GM19043 (cell line): ENCODE data around the gene CREM.

ENCODE experiments used
- ATAC-seq: cut with Tn5 transposase; IDR thresholded peaks from one replicate; pipeline ENCODE4 v1.9.1; 2021; ENCODE audit warnings: low read depth; ENCODE audit not compliant: unreplicated experiment

CREM gene

DNA sequence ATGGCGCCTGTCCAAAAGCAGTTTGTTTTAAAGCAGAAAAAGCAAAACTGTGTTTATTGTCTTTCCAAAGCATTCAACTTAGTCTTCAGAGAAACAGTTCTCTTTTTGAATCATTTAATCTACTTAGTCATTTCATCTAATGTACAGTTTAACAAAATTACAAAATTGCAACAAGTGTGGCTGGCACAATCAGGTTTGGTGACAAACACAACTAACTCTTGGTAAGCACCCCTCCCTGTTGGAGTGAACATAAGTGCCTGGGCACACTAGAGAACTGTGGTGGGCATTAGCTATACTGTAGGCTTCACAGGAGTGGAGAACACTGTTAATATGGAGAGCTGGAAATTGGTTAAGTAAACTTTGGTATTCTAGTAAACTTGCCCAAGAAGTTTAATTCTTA lies 6.9 kb downstream of the CREM start:
- ATAC-seq: no peak

DNA sequence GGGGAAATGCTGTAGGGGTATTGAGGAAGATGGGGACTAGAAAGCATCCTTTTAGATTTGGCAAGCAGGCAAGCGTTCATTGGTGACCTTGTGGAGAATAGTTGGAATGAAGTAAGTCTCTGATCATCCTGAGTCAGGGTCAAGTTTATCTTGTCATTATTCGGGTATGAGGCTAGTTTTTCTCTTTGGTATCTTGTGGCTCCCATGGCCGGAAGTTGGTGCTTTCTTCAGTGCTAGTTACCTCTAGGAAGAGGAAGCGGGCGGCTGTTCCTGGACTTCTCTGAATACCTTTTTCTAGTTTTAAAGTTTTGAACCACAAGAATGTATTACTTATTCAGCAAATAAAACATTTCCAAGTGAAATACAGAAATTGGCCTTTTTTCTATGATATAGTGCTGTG lies 9.2 kb downstream of the CREM start:
- no peak for ATAC-seq

DNA sequence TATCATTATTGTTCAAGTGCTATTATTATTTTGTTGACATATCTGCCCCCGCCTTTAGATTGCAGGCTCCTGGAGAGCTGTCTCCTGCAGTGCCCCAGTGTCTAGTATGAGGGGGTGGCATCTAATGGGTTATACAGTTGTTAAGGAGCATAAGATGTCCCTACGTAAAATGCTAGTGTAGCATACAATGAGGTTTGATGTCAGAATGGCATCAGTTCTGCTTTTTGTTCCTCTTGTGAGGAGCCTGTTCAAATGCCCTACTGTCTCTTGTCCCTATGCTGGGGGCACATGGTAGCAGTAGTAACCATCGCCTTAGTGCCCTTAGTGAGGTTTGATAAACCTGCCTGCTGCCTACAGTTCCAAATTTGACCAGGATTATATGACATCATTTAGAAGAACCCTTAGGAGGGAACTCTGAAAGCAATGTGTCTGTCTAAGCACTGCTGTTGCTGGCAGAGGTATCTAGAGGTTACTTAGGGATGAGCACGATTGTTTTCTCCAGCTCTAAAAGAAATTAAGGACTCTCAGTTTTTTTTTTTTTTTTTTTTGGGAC lies 9.7 kb downstream of the CREM start:
- peak; percentile 52 for ATAC-seq

DNA sequence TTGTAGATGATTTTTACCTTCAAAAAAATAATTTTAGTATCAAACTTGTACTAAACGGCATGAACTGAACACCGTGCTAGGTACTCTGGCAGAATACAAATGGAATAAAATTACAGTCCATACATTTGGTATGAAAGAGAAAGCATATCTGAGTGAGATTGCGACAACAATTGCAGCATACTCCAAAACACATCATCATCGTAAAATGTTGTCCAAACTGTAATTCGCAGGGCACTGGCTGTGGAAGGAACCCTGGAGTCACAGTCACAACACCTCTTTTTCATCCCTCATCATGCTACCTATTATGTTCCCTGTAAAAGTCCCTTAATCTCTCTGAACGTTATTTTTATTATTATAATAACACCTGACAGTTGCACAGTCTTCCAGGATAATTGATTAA lies 13.5 kb downstream of the CREM start:
- no peak for ATAC-seq

DNA sequence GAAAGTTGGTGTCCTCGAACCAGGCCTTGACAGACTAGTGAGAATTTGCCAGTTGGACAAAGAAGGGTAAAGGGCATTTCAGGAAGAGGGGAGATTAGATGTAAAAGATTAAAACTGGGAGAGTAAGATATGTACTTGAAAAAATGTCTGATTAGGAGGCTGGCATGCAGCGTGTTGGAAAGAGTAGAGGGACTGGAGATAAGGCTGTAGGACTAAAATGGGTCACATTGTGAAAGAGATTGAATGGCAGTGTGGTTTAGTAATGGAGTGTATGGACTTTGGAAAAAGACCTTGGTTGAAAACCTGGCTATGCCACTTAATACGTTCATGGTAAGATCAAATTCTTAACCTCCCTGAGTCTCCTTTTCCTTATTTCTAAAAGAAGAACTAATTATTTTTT lies 14.1 kb downstream of the CREM start:
- no peak for ATAC-seq

DNA sequence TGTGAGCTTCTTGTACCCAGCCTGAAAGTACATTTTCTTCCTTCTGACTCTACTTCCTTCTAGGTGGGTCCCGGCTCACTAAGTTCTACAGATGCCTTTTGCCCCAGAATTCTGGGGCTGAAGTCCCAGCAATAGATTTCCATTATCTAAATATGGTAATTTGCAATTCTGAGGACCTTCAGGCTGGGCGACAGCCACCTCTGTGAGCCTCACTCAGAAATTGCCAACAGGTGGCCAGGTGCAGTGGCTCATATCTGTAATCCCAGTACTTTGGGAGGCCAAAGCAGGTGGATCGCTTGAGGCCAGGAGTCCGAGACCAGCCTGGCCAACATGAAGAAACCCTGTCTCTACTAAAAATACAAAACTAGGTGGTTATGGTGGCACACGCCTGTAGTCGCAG lies 23.7 kb downstream of the CREM start:
- no peak for ATAC-seq

DNA sequence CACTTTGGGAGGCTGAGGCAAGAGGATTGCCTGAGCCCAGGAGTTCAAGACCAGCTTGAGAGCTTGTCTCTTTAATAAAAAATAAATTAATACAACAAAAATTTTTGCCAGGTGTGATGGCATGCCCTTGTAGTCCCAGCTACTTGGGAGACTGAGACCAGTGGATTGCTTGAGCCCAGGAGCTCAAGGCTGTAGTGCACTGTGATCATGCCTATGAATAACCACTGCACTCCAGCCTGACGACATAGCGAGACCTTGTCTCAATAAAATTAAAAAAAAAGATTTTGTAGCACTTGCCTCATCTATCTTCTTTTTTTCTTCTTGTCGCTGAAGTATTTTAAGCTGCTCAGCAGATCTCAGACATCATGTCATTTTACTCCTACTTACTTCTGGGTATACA lies 26.3 kb downstream of the CREM start:
- ATAC-seq: no peak

DNA sequence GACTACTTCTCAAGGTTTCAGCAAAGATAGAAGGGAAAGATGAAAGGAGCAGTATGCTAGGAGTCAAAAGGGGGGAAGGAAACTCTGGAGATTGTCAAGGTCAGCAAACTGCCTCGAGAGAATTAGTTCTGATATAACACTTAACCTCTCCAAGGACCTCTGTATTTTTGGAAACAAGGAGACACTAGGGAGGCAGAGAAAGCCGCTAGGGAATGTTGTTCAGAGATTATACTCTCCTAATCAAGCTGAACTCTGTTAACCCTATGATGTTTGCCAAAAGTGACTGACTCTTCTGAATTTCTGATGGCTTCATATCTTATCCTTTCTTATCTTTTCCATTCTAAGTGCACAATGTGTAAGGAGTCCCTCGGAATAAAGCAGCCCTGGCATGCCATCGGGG lies 27.1 kb downstream of the CREM start:
- ATAC-seq: no peak

DNA sequence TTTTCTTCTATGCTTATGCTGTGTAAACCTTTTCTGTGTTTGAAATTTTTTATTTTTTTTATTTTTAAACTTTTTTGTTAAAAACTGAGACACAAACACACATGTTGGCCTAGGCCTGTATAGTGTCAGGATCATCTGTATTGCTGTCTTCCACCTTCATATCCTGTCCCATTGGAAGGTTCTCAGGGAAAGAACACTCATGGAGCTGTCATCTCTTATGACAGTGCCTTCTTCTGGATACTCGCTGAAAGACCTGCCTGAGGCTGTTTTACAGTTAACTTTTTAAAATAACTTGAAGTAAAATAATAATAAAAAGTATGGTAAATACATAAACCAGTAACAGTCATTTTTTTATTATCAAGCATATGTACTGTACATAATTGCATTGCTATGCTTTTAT lies 34.1 kb downstream of the CREM start:
- no peak for ATAC-seq

DNA sequence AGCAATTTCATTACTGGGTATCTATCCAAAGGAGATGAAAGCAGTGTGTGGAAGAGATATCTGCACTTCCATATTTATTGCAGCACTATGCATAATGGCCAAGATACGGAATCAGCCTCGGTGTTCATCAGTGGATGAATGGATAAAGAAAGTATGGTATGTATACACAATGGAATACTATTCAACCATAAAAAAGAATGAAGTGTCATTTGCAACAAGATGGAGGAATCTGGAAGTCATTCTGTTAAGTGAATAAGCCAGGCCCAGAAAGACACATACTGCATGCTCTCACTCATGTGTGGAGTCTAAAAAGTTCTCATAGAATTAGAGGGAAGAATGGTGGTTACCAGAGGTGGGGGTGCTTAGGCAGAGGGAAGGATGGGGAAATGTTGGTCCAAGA lies 35.3 kb downstream of the CREM start:
- no peak for ATAC-seq

DNA sequence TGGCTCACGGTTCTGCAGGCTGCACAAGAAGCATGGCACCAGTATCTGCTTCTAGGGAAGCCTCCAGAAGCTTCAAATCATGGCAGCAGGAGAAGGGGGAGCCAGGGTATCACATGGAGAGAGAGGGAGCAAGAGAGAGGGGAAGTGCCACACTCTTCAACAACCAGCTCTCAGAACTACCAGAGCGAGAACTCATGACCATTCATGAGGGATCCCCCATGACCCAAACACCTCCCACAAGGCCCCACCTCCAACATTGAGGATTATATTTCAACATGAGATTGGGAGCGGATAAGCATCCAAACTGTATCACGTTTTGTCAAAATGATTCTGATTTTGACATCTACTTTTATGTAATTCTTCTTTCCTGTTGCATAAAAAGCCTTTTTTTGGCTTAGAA lies 38.5 kb downstream of the CREM start:
- no peak for ATAC-seq

DNA sequence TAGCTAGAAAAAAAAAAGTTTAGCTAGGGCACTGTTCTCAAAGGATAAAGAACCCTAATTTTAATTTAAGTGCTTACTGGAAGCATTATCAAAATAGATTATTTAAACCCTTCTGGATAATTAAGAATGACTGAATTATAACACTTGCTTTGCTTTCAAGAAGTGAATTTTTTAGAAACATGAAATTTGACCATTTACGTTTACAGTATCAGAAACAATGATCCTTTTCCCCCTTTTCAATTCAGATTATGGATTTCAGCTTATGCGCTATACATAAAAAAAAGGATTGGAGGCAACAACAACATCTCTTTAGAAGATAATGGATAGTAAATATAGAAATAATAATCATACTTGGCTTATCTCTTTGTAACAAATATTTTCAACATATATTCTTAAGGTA lies 39.2 kb downstream of the CREM start:
- no peak for ATAC-seq

DNA sequence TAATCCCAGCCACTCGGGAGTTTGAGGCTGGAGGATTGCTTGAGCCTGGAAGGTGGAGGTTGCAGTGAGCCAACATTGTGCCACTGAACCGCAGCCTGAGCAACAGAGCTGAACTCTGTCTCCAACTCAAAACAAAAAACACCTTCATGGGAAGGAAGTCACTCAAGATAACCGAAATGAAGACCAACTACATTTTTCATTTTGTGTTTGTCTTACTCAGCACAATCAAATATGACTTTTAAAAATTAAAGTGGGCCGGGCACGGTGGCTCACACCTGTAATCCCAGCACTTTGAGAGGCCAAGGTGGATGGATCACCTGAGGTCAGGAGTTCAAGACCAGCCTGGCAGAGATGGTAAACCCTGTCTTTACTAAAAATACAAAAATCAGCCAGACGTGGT lies 40.0 kb downstream of the CREM start:
- no peak for ATAC-seq

DNA sequence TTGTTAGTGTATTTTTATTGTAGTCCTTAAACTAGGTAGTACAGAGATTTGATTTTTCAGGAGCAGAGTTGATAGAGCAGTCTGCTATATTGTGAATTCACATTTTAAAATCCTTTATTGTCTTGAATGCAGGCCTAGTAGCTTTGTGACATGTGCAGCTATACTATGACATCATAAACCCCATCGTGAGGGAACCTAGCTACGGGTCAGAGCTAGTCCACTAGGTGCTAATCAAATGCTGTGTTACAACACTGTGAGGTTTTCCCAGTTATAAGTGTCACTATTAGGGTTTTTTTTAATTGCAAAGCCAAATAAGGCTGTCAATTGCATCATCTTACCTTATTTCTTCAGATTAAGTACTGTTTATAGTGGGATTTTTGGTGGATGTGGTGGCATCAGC lies 40.7 kb downstream of the CREM start:
- no peak for ATAC-seq

DNA sequence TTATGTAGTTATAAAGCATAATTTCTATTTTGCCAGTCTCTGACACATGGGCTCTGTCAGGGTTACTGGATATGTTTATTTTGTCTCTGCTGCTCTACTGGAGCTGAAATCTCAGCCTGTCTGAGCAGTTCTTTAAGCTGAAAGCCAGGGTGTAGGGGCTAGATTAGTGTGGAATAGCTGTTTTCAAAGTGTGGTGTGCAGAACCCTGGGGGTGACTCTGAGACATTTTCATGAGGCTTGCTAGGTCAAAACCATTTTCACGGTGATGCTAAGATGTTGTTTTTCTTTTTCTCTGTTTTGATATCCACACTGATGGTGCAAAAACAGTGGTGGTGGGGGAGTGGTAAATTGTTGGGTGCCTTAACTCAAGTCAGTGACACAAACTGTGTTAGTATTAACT lies 45.5 kb downstream of the CREM start:
- no peak for ATAC-seq

DNA sequence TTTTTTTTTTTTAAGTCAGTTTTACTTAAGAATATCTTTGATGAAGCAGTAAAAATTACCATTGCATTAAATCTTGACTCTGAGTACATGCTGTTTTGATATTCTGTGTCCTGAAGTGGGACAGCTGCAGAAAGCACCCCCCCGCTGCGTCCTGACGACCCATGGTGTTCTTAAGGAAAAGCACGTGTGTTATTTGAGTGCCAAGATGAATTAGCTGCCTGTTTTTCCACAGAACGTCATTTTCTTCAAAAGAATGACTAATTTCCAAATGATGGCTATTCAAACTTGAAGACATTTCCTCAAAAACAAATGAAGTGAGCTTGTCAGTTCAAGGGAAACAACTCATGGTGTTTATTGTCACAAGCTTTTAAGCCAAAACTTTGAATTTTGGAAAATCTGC lies 45.9 kb downstream of the CREM start:
- no peak for ATAC-seq

DNA sequence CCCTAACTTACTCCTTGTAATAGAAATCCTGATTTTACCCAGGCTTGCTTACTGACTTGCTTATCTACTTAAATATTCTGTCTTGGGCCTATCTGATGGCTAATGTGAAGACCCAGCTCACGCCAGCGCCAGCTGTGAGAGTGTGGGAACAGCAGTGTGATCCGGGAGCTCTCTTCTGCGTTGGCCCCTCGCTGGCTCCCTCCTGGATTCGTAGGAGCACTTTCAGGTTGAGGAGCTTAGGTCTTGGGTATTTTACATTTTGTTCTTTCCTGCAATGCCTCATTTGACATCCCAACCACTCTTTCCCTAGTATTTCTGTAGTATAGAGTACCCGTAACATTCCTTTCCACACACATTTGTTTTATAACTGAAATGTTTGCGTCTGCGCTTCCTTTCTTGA lies 51.7 kb downstream of the CREM start:
- ATAC-seq: no peak

DNA sequence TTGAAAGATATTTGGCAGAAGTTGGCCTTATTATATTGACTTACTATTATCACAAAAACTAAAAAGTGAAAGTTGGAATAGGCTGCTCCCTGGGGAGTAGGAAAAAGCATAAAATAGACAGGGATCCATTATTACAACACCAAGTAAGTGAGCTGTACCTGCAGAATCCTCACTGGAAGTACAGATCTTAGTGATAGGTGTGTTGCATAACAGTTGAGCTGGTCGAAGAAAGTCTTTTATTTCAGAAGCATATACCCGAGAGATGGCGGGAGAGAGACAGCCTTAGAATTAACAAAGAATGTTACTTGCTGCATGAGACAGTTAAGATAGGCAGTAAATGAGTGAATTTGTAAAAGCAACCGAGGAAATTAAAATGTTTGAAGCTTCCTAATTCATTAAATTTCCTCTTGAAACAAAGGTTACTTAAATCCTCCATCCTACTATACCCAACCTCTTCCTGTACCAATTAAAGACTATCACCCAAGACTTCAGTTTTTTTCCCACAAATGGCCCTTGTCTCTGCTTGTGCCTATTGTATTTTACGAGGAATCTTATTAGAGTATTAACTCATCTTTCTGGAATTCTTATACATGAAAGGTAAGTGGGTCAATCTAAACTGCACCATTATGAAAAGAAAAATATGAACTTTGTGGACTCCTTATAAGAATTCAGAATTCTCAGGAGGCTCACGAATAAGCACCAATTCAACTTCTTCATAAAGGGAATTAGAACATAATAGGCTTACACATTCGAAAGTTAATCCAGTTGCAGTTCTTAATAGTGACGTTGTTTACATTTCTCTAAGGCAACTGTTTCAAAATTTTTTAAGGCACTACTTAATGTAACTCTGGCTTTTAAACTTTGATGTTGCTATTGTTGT lies 56.2 kb downstream of the CREM start:
- no peak for ATAC-seq

DNA sequence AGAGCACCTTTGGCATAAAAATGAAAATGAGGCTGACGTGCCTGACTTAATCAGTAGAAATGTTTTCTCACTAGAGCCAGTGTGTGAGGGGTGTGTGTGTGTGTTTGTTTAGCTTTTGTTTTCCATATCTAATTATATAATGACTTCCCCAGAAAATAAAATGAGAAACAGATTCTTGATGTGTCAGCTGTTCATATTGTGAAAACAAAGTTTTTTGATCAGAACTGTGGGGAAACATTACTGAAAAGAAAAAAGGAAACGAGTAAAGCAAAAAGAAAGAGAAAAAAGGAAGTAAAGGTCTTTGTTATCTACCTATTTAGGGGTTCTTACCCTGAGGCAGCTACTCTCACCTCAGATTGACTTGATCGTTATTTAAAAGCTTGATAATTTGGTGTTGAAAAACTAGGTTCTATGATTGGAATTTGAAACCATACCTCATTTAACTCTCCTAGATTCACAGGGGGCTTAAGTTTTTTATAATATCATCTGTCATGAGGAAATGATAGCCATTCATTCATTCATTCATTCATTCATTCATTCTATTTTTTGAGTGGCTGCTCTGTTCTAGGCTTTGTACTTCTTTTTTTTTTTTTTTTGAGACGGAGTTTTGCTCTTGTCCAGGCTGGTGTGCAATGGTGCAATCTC lies 58.0 kb downstream of the CREM start:
- ATAC-seq: peak; percentile 52

DNA sequence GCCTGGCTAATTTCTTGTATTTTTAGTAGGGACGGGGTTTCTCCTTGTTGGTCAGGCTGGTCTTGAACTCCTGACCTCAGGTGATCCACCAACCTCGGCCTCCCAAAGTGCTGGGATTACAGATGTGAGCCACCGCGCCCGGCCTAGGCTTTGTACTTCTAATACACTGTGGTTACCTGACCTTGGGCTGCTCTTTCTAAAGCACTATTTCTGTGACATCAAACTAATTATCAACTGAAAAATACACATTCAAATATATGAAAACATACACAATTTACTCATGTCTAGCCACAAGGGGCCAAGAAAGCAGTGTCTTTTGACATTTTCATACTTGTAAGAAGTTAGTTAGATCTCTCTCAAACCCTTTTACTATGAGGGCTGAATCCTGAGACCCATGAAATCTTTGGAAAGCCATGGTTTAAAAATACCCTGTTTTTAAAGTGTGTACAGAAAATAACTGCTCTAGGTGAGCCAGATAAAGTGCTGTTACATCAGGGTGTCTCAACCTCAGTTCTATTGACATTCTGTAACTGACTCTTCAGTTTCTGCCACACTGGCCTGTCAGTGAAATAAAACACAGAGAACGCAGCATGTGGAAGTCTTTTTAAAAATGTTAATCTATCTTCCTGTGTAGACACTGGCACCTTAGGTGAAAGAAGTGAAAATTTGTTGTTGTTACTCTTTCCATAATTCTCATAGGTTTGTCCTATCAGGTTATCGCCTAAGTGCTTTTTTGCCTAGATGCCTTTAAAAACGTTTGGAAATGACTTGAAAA lies 58.8 kb downstream of the CREM start:
- peak; percentile 45 for ATAC-seq

DNA sequence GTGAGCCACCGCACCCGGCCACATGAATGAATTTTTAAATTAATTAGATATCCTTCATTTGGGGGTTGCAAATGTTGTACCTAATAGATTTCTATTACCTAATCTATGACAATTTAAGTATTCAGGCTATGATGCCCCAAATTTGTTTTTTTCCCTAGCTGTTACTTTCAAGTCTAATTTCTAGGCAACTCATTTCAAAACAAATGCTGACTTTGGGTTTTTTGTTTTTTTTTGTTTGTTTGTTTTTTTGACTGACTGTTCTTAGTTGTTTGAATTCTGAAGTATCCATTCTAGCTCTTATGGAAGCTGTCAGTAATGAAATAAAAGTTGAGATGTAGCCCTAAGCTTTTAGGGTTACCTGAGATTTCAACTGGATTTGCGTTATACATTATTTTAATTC lies 62.3 kb downstream of the CREM start:
- no peak for ATAC-seq
